ENCODE results near the gene SLC4A2.

GRCh38 chr7:151101621-151102396 lies 42.4 kb downstream of the SLC4A2 start:
- TF ChIP-seq CTCF (IDR thresholded peaks at IDR 0.05) (no peak), POLR2A (IDR thresholded peaks at IDR 0.05) (no peak)

Data from tibial nerve (tissue), 3 donors.